ENCODE data around the gene KLRK1. TPM values are rescaled to one million over a fixed set of nuclear protein-coding genes. Genes with fewer than 3 reads are reported as not detected.
A peak's percentile ranks its signal among the peaks of the same experiment; 100 is the strongest.
"Not testable (repeated sequence)": the region's sequence is repeated elsewhere in the genome, so short reads cannot be mapped to it uniquely, and the experiment has no call there.

KLRK1 gene
- total RNA-seq, result under 1 TPM; 0.28 to 0.59 TPM

GRCh38 chr12:10389904-10390303, at the start of gene KLRK1:
KLRK1 (minus strand) TSS chr12:10390041; CDS start chr12:10388810, 1,231 bp downstream.
- no peak for TF ChIP-seq CTCF (IDR thresholded peaks at IDR 0.05)
- Histone ChIP-seq H3K9me3 (no peaks in the 10 kb centered on the region), H3K36me3 (no peaks in the 10 kb centered on the region), H3K27me3 (no peaks in the 10 kb centered on the region), H3K4me1 (peaks cover 0 to 6% of the 10 kb centered on the region in 2 donors), H3K27ac (no peak within 1 kb of the TSS), H3K4me3 (no peak within 1 kb of the TSS)
- DNase-seq (ENCODE audit: low spot score), result no peak

GRCh38 chr12:10437601-10438000, 47.8 kb upstream of the KLRK1 start:
- not testable (repeated sequence) for H3K27me3 ChIP-seq; H3K9me3 ChIP-seq; H3K27ac ChIP-seq; DNase-seq (ENCODE audit: low spot score); H3K4me3 ChIP-seq; H3K36me3 ChIP-seq; H3K4me1 ChIP-seq

GRCh38 chr12:10435816-10436215, 46.0 kb upstream of the KLRK1 start, which contains the start of gene KLRC2:
KLRC2 (minus strand) TSS chr12:10436010; CDS start chr12:10435986, 24 bp downstream.
- H3K36me3 ChIP-seq, H3K9me3 ChIP-seq, H3K4me1 ChIP-seq, H3K4me3 ChIP-seq, H3K27me3 ChIP-seq, H3K27ac ChIP-seq: not testable (repeated sequence)
- DNase-seq (ENCODE audit: low spot score), result peak; percentile 57

GRCh38 chr12:10430623-10431022, 40.8 kb upstream of the KLRK1 start:
- DNase-seq (ENCODE audit: low spot score); H3K4me1 ChIP-seq; H3K36me3 ChIP-seq; H3K27me3 ChIP-seq; H3K9me3 ChIP-seq; H3K27ac ChIP-seq; H3K4me3 ChIP-seq: not testable (repeated sequence)

- not testable (repeated sequence) for H3K27me3 ChIP-seq; H3K9me3 ChIP-seq; H3K36me3 ChIP-seq; H3K4me3 ChIP-seq; DNase-seq (ENCODE audit: low spot score); H3K4me1 ChIP-seq; H3K27ac ChIP-seq
These were observed 36.1 kb upstream of the KLRK1 start for GRCh38 chr12:10425938-10426337.

- not testable (repeated sequence) for DNase-seq (ENCODE audit: low spot score); H3K4me1 ChIP-seq; H3K36me3 ChIP-seq; H3K27ac ChIP-seq; H3K9me3 ChIP-seq; H3K27me3 ChIP-seq; H3K4me3 ChIP-seq
These were observed 34.5 kb upstream of the KLRK1 start for GRCh38 chr12:10424260-10424899.

- DNase-seq (ENCODE audit: low spot score); H3K4me3 ChIP-seq; H3K36me3 ChIP-seq; H3K9me3 ChIP-seq; H3K27me3 ChIP-seq; H3K27ac ChIP-seq; H3K4me1 ChIP-seq: not testable (repeated sequence)
These were observed 32.3 kb upstream of the KLRK1 start for GRCh38 chr12:10422159-10422558.

- H3K9me3 ChIP-seq; H3K27me3 ChIP-seq; H3K36me3 ChIP-seq; H3K27ac ChIP-seq; H3K4me1 ChIP-seq; H3K4me3 ChIP-seq; DNase-seq (ENCODE audit: low spot score): not testable (repeated sequence)
These were observed 30.5 kb upstream of the KLRK1 start, which contains the start of gene KLRC3 for GRCh38 chr12:10420334-10420733. KLRC3 (minus strand) TSS chr12:10420595; CDS start chr12:10420550, 45 bp downstream.

- Histone ChIP-seq H3K36me3 (no peaks in the 10 kb centered on the region), H3K27me3 (no peaks in the 10 kb centered on the region), H3K4me1 (no peaks in the 10 kb centered on the region), H3K27ac (no peak within 1 kb of the TSS), H3K4me3 (no peak within 1 kb of the TSS), H3K9me3 (peaks cover 0 to 7% of the 10 kb centered on the region in 2 donors)
- no peak for DNase-seq (ENCODE audit: low spot score)
- no peak for TF ChIP-seq CTCF (IDR thresholded peaks at IDR 0.05)
These were observed 19.6 kb upstream of the KLRK1 start, which contains the start of gene KLRC4 for GRCh38 chr12:10409392-10409791. KLRC4 (minus strand) TSS chr12:10409757; CDS start chr12:10409575, 182 bp downstream.
